T-helper 2 cell (primary cell): ENCODE measurements around the gene CELF2.
"Not testable (repeated sequence)": the region's sequence is repeated elsewhere in the genome, so short reads cannot be mapped to it uniquely, and the experiment has no call there.

Source experiments
- DNase-seq, 5 experiments: peaks; one replicate each; pipeline versions ENCODE4 v3.0.0 to v3.0.0-alpha.2; 2012 to 2022

The CELF2 gene

DNA sequence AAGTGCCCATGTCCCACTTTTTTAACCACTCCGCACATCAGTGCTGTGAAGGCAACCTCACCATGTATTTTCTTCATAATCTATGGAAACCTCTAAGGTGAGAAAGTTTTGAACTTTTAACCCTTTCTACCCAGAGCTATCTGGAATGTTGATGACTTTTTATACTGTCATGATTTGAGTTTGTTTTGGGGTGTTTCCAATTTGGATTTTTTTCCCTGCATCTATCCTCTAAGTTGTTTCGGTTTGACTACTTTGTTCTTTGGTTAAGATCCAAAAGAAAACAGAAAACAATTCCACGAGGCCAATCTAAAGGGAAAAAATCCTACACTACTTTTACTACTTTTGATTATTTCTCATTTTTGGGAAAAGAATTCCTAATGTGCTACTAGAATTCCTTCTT is 314.1 kb downstream of the CELF2 start:
- DNase-seq, result no peak

GRCh38 chr10:11332846-11333245 is 315.2 kb downstream of the CELF2 start:
- no peak for DNase-seq

DNA sequence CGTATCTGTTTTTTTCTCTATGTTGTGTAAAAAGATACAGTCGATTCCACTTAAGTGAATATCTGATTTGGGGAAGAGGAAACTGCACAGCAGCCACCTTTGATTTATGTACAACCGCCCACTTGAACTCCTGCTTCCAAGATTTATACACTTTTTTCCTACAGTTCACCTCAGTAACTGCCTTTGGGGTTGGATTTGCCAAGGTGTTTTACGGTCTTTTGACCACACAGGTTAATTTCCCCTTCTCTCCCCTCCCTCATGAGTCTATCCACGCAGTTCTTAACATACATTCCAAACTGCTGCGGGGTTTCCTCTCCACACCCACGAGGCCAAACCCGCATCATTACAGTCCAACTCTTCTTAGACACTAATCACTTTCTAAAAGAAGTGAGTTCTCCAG is 316.8 kb downstream of the CELF2 start:
- no peak for DNase-seq

DNA sequence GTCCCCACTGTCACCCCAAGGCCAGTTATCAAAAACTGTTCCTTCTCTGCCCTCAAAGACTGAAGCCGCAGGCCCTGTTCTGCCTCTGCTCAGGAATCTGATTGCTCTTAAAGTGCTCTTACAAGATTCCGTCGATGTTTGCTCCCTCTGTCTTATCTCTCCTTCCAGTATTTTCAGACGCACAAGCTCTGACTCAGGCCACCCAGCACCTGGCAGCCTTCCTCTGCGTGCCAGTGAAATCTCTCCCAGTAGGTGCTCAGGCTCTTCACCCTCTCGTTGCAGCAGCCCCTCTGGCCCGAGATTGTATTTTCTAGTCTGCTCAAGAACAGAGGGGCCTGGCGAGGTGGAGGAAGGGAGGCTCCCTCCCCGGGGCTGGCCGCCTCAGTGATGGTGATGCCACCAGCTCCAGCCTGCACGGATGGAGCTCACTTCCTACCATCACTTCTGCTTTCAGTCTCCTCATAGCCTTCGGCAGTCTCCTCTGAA is 317.5 kb downstream of the CELF2 start:
- DNase-seq, result no peak

DNA sequence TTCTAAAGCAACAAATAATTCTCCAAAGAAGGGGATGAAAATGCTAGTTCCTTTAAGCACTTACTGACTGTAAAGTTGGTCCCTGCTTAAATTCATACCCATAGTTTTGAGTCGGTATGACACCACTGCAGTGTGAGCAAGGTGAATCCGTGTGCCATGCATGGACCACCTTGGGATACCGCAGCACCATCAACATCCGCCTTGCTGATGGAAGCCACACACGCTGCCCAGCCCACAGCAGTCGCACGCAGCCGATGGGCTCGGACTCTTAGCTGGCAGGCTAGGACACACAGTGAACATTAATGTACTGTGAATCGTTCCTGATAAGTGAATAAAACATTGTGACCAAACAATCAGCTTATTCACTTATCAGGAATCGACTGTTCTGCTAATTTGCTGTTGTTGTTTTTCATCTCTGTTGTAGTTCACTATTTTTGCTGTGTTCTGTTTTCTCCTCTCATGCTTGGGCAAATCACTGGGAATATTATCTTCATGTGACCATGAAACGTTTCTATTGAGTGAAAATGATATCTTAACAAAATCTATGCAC is 318.3 kb downstream of the CELF2 start:
- DNase-seq, result no peak

DNA sequence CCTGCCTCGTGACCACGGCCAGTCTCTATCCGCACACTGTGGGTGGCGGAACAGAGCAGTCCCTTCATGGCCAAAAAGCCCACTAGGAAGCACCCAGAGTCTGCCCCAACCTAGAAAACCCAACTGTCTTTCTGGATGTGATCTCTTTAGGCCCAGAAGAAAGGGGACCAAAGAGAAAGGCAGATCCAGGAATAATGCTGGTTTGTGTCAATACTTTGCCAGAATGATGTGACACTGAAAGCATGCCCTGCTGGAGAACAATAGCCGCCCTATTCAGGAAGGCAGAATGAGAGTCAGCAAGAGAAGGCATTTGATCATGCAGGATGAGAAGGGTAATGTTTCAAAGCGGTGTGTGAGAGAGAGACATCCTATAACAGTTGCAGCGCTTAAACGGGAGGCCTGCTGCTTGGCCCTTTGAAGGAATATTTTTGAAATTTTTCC is 319.1 kb downstream of the CELF2 start:
- DNase-seq, result no peak

DNA sequence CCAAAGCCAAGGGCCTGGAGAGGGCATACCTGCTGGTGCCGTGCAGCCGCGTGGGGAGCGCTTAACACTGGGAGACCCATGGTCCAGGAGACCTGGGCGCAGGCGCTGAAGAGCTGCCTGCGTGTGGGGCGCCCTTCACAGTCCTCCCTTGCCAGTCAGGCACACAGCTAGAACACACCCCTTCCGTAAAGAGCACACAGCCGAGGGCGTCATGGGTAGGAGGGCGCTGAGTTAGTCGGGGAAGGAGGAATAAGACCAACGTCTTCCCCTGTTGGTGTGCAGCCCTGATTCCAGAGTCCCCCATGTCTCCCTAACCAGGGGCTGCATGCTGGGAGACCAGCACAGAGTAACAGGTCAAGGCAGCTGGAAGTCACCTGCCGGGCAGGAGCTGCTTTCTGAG is 319.8 kb downstream of the CELF2 start:
- peak in 1 of 5 experiments; percentile 38 for DNase-seq

DNA sequence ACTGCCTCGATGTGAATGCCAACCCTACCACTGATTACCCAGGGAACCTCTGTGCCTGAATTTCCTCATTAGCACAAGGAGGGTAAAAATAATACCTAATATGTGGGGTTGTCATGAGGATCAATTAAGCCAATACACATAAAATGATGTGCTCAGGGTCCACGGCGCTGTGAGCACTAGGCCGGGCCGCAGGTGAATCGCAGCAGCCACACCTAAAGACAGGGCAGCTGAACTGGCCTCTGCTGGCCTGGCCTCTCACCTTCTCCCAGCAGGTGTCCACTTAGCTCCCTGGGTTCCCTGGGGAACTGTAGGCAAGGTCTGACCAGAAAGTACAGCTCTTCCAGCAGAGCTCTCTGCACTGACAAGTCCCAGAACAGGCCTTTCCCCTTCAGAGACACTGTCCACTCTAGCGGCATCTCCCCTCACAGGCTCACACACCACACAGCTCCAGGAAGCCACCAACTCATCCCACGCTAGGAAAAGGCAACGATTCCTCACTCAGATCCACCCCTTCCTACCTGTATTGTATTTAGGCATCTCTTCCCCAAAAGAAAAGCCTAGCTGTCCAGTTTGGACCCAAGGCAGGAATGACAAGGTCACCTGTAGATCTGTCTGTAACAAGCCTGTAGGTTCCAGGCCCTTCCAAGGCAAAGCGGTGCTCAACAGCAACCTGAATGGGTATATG is 320.6 kb downstream of the CELF2 start:
- no peak for DNase-seq

DNA sequence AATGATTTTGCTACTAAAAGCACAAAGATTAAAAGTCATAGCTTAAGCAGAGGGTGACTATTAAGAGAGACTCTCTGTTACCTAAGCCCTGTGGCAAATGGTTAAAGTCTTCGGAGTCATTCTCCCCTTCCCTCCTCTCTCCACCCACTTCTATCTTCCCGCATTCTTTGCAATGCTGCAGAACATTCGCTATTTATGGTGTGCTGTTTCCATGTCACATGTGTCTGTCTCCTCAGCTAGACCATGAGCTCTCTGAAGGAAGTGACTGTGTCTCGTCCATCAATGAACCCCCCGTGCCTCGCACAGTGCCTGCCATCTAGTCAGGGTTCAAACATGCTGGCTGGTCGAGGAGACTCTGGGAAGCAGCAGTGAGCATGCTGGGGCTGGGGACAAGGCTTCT is 321.3 kb downstream of the CELF2 start:
- DNase-seq, result no peak

GRCh38 chr10:11339660-11340059 is 322.0 kb downstream of the CELF2 start:
- no peak for DNase-seq

DNA sequence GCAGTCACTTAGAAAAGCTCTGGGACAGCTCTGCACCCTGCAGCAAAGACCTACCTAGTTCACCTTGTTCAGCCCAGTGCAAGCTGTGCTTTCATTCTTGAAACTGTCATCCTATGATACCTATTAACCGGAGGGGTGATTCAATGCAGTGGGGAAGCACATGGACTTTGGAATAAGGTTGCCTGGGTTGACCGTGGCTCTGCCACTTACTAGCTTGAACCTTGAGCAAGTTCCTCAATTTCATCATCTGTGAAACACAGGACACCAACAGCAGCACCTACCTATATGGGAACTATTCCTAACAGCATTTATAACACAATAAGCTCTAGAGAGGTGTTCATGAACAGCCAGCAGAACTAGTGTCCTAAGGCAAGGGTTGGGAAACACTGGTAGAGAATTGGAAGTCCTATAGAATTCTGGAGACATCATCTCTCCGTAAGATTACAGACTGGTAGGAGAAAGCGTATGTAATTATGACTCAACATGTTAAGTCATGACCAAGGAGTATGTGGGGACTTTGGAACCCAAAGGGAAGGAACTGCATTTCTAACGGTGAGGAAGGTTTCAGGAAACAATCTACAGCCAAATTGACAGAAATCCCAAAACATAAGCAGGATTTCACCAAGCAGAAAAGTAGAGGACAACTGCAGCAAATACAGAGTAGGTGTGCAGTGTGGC is 323.8 kb downstream of the CELF2 start:
- DNase-seq, result no peak

- DNase-seq, result no peak
Observed at GRCh38 chr10:11344081-11344480, 326.4 kb downstream of the CELF2 start.

- DNase-seq, result no peak
Observed at GRCh38 chr10:11344550-11344949, 326.9 kb downstream of the CELF2 start.

GRCh38 chr10:11345224-11346054 is 327.8 kb downstream of the CELF2 start:
- peak in 1 of 5 experiments; percentile 32 for DNase-seq

- DNase-seq, result not testable (repeated sequence)
Observed at GRCh38 chr10:11347580-11347979, 329.9 kb downstream of the CELF2 start.

DNA sequence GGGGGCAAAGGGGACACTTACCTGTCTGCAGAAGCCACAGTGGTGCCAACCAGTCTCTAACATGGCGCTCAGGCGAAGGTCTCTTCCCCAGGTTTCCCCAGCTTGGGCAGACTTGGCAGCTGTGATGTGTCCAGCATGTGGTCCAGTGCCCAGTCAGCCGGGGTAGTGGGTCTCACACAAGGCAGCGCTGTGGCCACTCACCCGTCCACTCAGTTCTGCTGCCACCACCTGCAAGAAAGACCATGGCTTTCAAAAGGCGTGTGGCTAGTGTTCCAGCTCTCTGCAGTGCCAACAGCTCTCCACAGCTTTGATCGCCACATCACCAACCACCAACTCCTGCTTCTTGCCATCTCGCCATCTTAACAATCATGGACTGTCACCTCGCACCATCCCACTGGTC is 334.1 kb downstream of the CELF2 start:
- no peak for DNase-seq

DNA sequence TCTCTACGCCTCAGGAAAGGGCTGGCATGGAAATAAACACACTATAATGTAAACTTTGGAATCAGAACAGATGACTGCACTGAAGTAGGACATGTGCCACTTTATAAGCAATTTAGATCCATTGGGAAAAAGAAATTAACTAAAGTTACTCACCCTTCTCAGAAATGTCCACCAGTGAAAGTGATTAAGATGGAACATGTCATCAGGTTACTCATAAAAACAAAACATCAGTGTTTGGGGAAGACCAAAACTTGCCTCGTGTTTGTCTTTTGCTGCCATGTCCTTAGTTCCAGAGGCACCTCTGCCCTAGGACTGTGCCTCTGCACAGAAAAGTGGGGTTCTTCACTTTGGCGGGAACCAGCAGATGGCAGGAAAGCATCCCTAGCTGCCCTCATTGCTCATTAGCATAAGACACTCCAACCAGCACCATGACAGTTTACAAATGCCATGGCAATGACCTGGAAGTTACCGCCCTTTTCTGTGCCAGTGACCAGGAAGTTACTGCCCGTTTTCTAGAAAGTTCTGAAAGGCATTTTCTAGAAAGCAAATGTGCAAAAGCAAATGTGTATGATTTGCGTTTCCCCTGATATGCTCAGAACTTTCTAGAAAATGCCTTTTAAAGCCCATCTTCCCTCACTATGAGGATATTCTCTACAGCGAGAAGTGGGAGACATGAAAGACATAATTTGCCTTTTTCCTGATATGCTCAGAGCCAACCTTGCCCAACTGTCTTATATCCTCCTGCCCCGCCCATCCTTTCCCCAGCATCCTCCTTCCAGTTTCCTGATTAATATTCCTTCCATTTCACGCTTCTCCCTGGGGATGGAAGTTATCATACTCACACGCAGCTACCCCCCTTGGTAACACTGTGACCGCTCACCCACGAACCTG is 335.6 kb downstream of the CELF2 start:
- DNase-seq, result no peak

DNA sequence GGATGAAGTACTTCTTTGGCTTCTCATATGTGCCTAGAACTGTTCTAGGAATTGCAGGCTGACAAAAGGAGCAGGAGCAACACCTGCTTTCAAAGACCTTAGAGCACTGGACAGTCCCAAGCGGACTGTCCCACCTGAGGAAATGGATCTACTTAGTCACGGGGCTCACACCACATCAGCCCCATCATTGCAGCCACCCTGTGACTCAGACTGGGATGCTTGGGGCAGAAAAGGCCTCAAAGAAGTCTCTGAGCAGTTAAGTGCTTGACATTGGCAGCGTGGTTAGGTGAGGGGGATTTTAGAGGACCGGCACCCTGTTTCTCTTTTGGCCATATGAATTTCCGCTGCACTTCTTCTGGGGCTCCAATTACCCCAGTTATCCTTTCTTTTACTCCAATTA is 337.2 kb downstream of the CELF2 start:
- no peak for DNase-seq

GRCh38 chr10:11355592-11355991 is 337.9 kb downstream of the CELF2 start:
- DNase-seq, result no peak

DNA sequence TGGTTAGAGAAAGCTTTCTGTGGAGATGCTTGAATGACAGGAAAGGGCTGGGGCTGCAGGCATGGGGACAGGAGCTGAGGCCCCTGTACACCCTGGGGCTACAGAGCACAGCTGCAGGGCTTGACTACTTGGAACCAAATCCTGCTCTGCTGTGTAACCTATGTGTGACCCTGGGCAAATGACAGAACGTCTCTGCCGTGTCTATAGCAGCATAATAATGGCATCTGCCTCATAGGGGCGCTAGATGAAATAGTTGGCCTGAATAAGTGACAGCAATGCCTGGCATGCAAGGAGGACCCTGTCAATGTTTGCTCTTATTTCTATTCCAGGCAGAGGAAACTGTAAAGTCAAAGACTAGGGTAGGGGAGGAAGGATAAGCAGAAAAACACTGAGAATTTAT is 339.8 kb downstream of the CELF2 start:
- no peak for DNase-seq

GRCh38 chr10:11358011-11358410 is 340.3 kb downstream of the CELF2 start:
- no peak for DNase-seq

GRCh38 chr10:11358923-11359575 is 341.4 kb downstream of the CELF2 start:
- no peak for DNase-seq
